ENCODE data around the gene ACSL1.

Gene ACSL1

GRCh38 chr4:184771416-184771815 lies 54.4 kb downstream of the ACSL1 start:
- Histone ChIP-seq H3K9ac (ENCODE audit: low read length) (no peak overlapping the region), H3K18ac (ENCODE audit: low read depth in 1 of 2, low read length in 2 of 2) (no peak overlapping the region), H4K8ac (ENCODE audit: low read length) (no peak overlapping the region), H2AK5ac (ENCODE audit: low read length, severe bottlenecking) (no peak overlapping the region), H3K36me3 (ENCODE audit: control insufficient read depth in 1 of 2, insufficient read depth in 2 of 2, low read depth in 1 of 2, low read length in 2 of 2) (peaks cover 23 to 78% of the 10 kb centered on the region in 2 experiments), H3K14ac (ENCODE audit: low read length in 2 of 2) (no peak overlapping the region), H3K4me1 (ENCODE audit: control insufficient read depth, insufficient read depth, low read depth, low read length) (peaks cover 1% of the 10 kb centered on the region), H3K79me1 (replicated peaks; ENCODE audit: low read length, poor library complexity, severe bottlenecking) (peaks cover 2% of the 10 kb centered on the region), H2BK5ac (ENCODE audit: low read depth, low read length, poor library complexity, severe bottlenecking) (no peak overlapping the region), H3K4me3 (ENCODE audit: insufficient read depth in 1 of 2, low read depth in 1 of 2, low read length in 2 of 2) (no peak overlapping the region), H2BK12ac (ENCODE audit: low read length in 2 of 2) (no peak overlapping the region), H2BK15ac (ENCODE audit: low read depth, poor library complexity, severe bottlenecking) (no peak overlapping the region), H3K9me3 (ENCODE audit: control insufficient read depth, low read length) (no peaks in the 10 kb centered on the region), H2AFZ (ENCODE audit: low read depth, low read length) (no peak overlapping the region), H3K4me2 (ENCODE audit: low read length, poor library complexity, severe bottlenecking) (no peak overlapping the region), H3K27me3 (ENCODE audit: control insufficient read depth in 1 of 2, insufficient read depth in 1 of 2, low read length in 2 of 2) (no peaks in the 10 kb centered on the region), H3K27ac (ENCODE audit: low read length, poor library complexity, severe bottlenecking) (no peak overlapping the region), H2BK120ac (ENCODE audit: low read depth, low read length) (no peak overlapping the region), H3K23ac (ENCODE audit: low read length in 2 of 2) (no peak overlapping the region), H3K4ac (ENCODE audit: low read depth in 1 of 2, low read length in 2 of 2) (no peak overlapping the region), H4K91ac (ENCODE audit: low read length) (no peak overlapping the region)
- 89% methylated on average over 1 of the region's 1 CpG for WGBS
- no peak for DNase-seq

- Histone ChIP-seq H2BK120ac (ENCODE audit: low read depth, low read length) (no peak overlapping the region), H2BK5ac (ENCODE audit: low read depth, low read length, poor library complexity, severe bottlenecking) (no peak overlapping the region), H3K4me3 (ENCODE audit: insufficient read depth in 1 of 2, low read depth in 1 of 2, low read length in 2 of 2) (no peak overlapping the region), H3K4me1 (ENCODE audit: control insufficient read depth, insufficient read depth, low read depth, low read length) (peaks cover 12% of the 10 kb centered on the region), H3K27me3 (ENCODE audit: control insufficient read depth in 1 of 2, insufficient read depth in 1 of 2, low read length in 2 of 2) (no peaks in the 10 kb centered on the region), H3K23ac (ENCODE audit: low read length in 2 of 2) (no peak overlapping the region), H3K4me2 (ENCODE audit: low read length, poor library complexity, severe bottlenecking) (no peak overlapping the region), H3K14ac (ENCODE audit: low read length in 2 of 2) (no peak overlapping the region), H3K79me1 (replicated peaks; ENCODE audit: low read length, poor library complexity, severe bottlenecking) (peaks cover 4% of the 10 kb centered on the region), H3K9me3 (ENCODE audit: control insufficient read depth, low read length) (no peaks in the 10 kb centered on the region), H3K9ac (ENCODE audit: low read length) (no peak overlapping the region), H2BK12ac (ENCODE audit: low read length in 2 of 2) (no peak overlapping the region), H3K27ac (ENCODE audit: low read length, poor library complexity, severe bottlenecking) (no peak overlapping the region), H3K4ac (ENCODE audit: low read depth in 1 of 2, low read length in 2 of 2) (no peak overlapping the region), H2AK5ac (ENCODE audit: low read length, severe bottlenecking) (no peak overlapping the region), H2AFZ (ENCODE audit: low read depth, low read length) (no peak overlapping the region), H2BK15ac (ENCODE audit: low read depth, poor library complexity, severe bottlenecking) (no peak overlapping the region), H4K91ac (ENCODE audit: low read length) (no peak overlapping the region), H3K18ac (ENCODE audit: low read depth in 1 of 2, low read length in 2 of 2) (no peak overlapping the region), H4K8ac (ENCODE audit: low read length) (no peak overlapping the region), H3K36me3 (ENCODE audit: control insufficient read depth in 1 of 2, insufficient read depth in 2 of 2, low read depth in 1 of 2, low read length in 2 of 2) (peaks cover 25 to 89% of the 10 kb centered on the region in 2 experiments)
- no peak for DNase-seq
- 92% methylated on average over 7 of the region's 7 CpGs for WGBS
Observed at GRCh38 chr4:184769141-184769765, 56.5 kb downstream of the ACSL1 start.

DNA sequence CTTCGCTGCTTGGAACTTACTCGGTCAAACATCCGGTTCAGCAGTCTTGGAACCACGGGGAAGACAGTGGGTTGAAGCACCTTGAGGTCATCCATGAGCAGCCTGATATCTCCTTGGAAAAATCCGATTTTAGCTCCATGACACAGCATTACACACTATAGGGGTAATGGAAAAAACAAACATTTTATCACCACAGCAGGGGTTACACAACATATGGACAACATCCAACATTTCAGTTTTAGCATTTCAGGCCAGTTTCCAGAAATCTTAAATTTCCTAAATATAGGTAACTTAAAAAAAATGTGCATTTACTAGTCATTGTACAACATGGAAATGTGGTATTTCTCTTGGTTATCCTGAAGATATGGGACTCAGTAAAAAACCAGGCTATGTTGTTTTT lies 57.5 kb downstream of the ACSL1 start:
- Histone ChIP-seq H4K8ac (ENCODE audit: low read length) (no peak overlapping the region), H3K4me3 (ENCODE audit: insufficient read depth in 1 of 2, low read depth in 1 of 2, low read length in 2 of 2) (no peak overlapping the region), H3K27ac (ENCODE audit: low read length, poor library complexity, severe bottlenecking) (no peak overlapping the region), H3K9me3 (ENCODE audit: control insufficient read depth, low read length) (no peaks in the 10 kb centered on the region), H3K4ac (ENCODE audit: low read depth in 1 of 2, low read length in 2 of 2) (no peak overlapping the region), H3K4me2 (ENCODE audit: low read length, poor library complexity, severe bottlenecking) (no peak overlapping the region), H2BK12ac (ENCODE audit: low read length in 2 of 2) (no peak overlapping the region), H3K18ac (ENCODE audit: low read depth in 1 of 2, low read length in 2 of 2) (no peak overlapping the region), H4K91ac (ENCODE audit: low read length) (no peak overlapping the region), H3K27me3 (ENCODE audit: control insufficient read depth in 1 of 2, insufficient read depth in 1 of 2, low read length in 2 of 2) (no peaks in the 10 kb centered on the region), H2AFZ (ENCODE audit: low read depth, low read length) (no peak overlapping the region), H3K14ac (ENCODE audit: low read length in 2 of 2) (no peak overlapping the region), H3K36me3 (ENCODE audit: control insufficient read depth in 1 of 2, insufficient read depth in 2 of 2, low read depth in 1 of 2, low read length in 2 of 2) (peaks cover 25 to 87% of the 10 kb centered on the region in 2 experiments), H2BK120ac (ENCODE audit: low read depth, low read length) (no peak overlapping the region), H3K79me1 (replicated peaks; ENCODE audit: low read length, poor library complexity, severe bottlenecking) (peaks cover 3% of the 10 kb centered on the region), H2BK5ac (ENCODE audit: low read depth, low read length, poor library complexity, severe bottlenecking) (no peak overlapping the region), H3K4me1 (ENCODE audit: control insufficient read depth, insufficient read depth, low read depth, low read length) (peaks cover 14% of the 10 kb centered on the region), H3K9ac (ENCODE audit: low read length) (no peak overlapping the region), H2BK15ac (ENCODE audit: low read depth, poor library complexity, severe bottlenecking) (no peak overlapping the region), H3K23ac (ENCODE audit: low read length in 2 of 2) (no peak overlapping the region), H2AK5ac (ENCODE audit: low read length, severe bottlenecking) (peak overlapping the region; percentile 20)
- DNase-seq = no peak
- WGBS = 96% methylated on average over 5 of the region's 5 CpGs

GRCh38 chr4:184766446-184766845 lies 59.3 kb downstream of the ACSL1 start:
- Histone ChIP-seq H2AK5ac (ENCODE audit: low read length, severe bottlenecking) (peak overlapping the region; percentile 72), H2BK15ac (ENCODE audit: low read depth, poor library complexity, severe bottlenecking) (no peak overlapping the region), H4K8ac (ENCODE audit: low read length) (no peak overlapping the region), H2AFZ (ENCODE audit: low read depth, low read length) (no peak overlapping the region), H3K4me1 (ENCODE audit: control insufficient read depth, insufficient read depth, low read depth, low read length) (peaks cover 20% of the 10 kb centered on the region), H3K23ac (ENCODE audit: low read length in 2 of 2) (no peak overlapping the region), H3K9ac (ENCODE audit: low read length) (no peak overlapping the region), H3K9me3 (ENCODE audit: control insufficient read depth, low read length) (no peaks in the 10 kb centered on the region), H3K36me3 (ENCODE audit: control insufficient read depth in 1 of 2, insufficient read depth in 2 of 2, low read depth in 1 of 2, low read length in 2 of 2) (peaks cover 38 to 81% of the 10 kb centered on the region in 2 experiments), H2BK120ac (ENCODE audit: low read depth, low read length) (no peak overlapping the region), H3K27ac (ENCODE audit: low read length, poor library complexity, severe bottlenecking) (no peak overlapping the region), H3K79me1 (replicated peaks; ENCODE audit: low read length, poor library complexity, severe bottlenecking) (peaks cover 6% of the 10 kb centered on the region), H2BK12ac (ENCODE audit: low read length in 2 of 2) (no peak overlapping the region), H3K4me2 (ENCODE audit: low read length, poor library complexity, severe bottlenecking) (no peak overlapping the region), H3K4me3 (ENCODE audit: insufficient read depth in 1 of 2, low read depth in 1 of 2, low read length in 2 of 2) (no peak overlapping the region), H3K27me3 (ENCODE audit: control insufficient read depth in 1 of 2, insufficient read depth in 1 of 2, low read length in 2 of 2) (no peaks in the 10 kb centered on the region), H3K14ac (ENCODE audit: low read length in 2 of 2) (no peak overlapping the region), H3K18ac (ENCODE audit: low read depth in 1 of 2, low read length in 2 of 2) (no peak overlapping the region), H4K91ac (ENCODE audit: low read length) (no peak overlapping the region), H2BK5ac (ENCODE audit: low read depth, low read length, poor library complexity, severe bottlenecking) (no peak overlapping the region), H3K4ac (ENCODE audit: low read depth in 1 of 2, low read length in 2 of 2) (no peak overlapping the region)
- no peak for DNase-seq
- 97% methylated on average over 9 of the region's 9 CpGs for WGBS

Data from mesenchymal stem cell (in vitro differentiated cells and primary cell).